Stomach (tissue), 4 donors: ENCODE results near the gene TP63.

Experiments
- CTCF ChIP-seq, 7 experiments: fragments of 450-650 bp in 4 of 7; fragments of 200-600 bp in 3 of 7; sonication (generic) in 3 of 7; IDR thresholded peaks; one replicate each; pipeline ENCODE4 v1.5.1; 2016 to 2019; ENCODE audit warnings: antibody characterized with exemption in 7 of 7, control low read depth in 2 of 7, mild to moderate bottlenecking in 1 of 7
- EP300 ChIP-seq: sonication (generic); formaldehyde crosslinking; IDR thresholded peaks from one replicate; pipeline ENCODE4 v1.6.1; 2017; ENCODE audit warnings: antibody characterized with exemption
- POLR2A ChIP-seq, 4 donors: fragments of 450-650 bp; IDR thresholded peaks; one replicate each; pipeline ENCODE4 v1.6.1; 2016; ENCODE audit warnings: antibody characterized with exemption in 4 of 4, control low read depth in 2 of 4, mild to moderate bottlenecking in 1 of 4, moderate library complexity in 1 of 4
- POLR2AphosphoS5 ChIP-seq, 3 donors: sonication (generic); formaldehyde crosslinking; IDR thresholded peaks; one replicate each; pipeline ENCODE4 v1.6.1; 2016; ENCODE audit warnings: antibody characterized with exemption in 3 of 3

- TF ChIP-seq POLR2AphosphoS5 (IDR thresholded peaks at IDR 0.05): no peak
- no peak for TF ChIP-seq CTCF (IDR thresholded peaks at IDR 0.05)
- TF ChIP-seq POLR2A (IDR thresholded peaks at IDR 0.05): no peak
- no peak for TF ChIP-seq EP300
These were observed 141.4 kb downstream of the TP63 start for GRCh38 chr3:189772584-189772983.
